Natural killer cell (primary cell): Measurements from ENCODE around the gene PTN. TPM values are rescaled to one million over a fixed set of nuclear protein-coding genes. Genes with fewer than 3 reads are reported as not detected.
"Not testable (repeated sequence)": the region's sequence is repeated elsewhere in the genome, so short reads cannot be mapped to it uniquely, and the experiment has no call there.

ENCODE experiments used
- ATAC-seq, 3 donors: fragments of 150-1000 bp in 2 of 3; fragments of 200-7000 bp in 1 of 3; cut with Tn5 transposase; 1 replicate in 1 of 3; 2 replicates in 2 of 3; pipeline ENCODE4 v1.10.0; 2021; ENCODE audit warnings: mild to moderate bottlenecking in 2 of 3, moderate library complexity in 2 of 3
- DNase-seq, 2 donors: peaks; one replicate each; pipeline versions ENCODE4 v3.0.0 to v3.0.0-alpha.2; 2013 to 2021; ENCODE audit warnings: mixed read lengths in 1 of 2
- H3K27ac ChIP-seq: one replicate; pipeline ENCODE4 v1.5.1; 2013; ENCODE audit warnings: mild to moderate bottlenecking, low read length
- H3K27me3 ChIP-seq: one replicate; pipeline ENCODE4 v1.6.1; 2013; ENCODE audit warnings: low read length; ENCODE audit not compliant: control insufficient read depth, insufficient read depth
- H3K36me3 ChIP-seq: one replicate; pipeline ENCODE4 v1.6.1; 2013; ENCODE audit warnings: low read length; ENCODE audit not compliant: control insufficient read depth, insufficient read depth
- H3K4me1 ChIP-seq: one replicate; pipeline ENCODE4 v1.6.1; 2013; ENCODE audit warnings: low read length; ENCODE audit not compliant: control insufficient read depth, insufficient read depth
- H3K4me3 ChIP-seq: one replicate; pipeline ENCODE4 v1.5.1; 2013; ENCODE audit warnings: low read length
- H3K9me3 ChIP-seq: one replicate; pipeline ENCODE4 v1.6.1; 2013; ENCODE audit warnings: low read length; ENCODE audit not compliant: control insufficient read depth, insufficient read depth
- H3K27ac Mint-ChIP-seq, 2 donors: one replicate each; pipeline ENCODE4 v1.8.0; 2022; ENCODE audit warnings: mild to moderate bottlenecking in 2 of 2, mixed read lengths in 2 of 2, moderate library complexity in 1 of 2
- H3K27me3 Mint-ChIP-seq, 2 donors: one replicate each; pipeline ENCODE4 v1.8.0; 2022; ENCODE audit warnings: low read depth in 2 of 2, mixed read lengths in 2 of 2
- H3K36me3 Mint-ChIP-seq: one replicate; pipeline ENCODE4 v1.8.0; 2022; ENCODE audit warnings: mixed read lengths
- H3K4me1 Mint-ChIP-seq, 2 donors: one replicate each; pipeline ENCODE4 v1.8.0; 2022; ENCODE audit warnings: mixed read lengths in 2 of 2
- H3K4me3 Mint-ChIP-seq: one replicate; pipeline ENCODE4 v1.8.0; 2022; ENCODE audit warnings: mild to moderate bottlenecking, moderate library complexity, mixed read lengths
- H3K9me3 Mint-ChIP-seq, 2 donors: one replicate each; pipeline ENCODE4 v1.8.0; 2022; ENCODE audit warnings: mixed read lengths in 2 of 2
- CTCF ChIP-seq: fragments of 200-600 bp; IDR thresholded peaks from one replicate; pipeline ENCODE4 v1.8.0; 2022; ENCODE audit warnings: antibody characterized with exemption
- WGBS: methylation state at CpG from one replicate; pipeline ENCODE4 v1.1.7; 2013; ENCODE audit warnings: missing lambda C conversion rate; ENCODE audit not compliant: insufficient coverage; 5-methylcytosine and 5-hydroxymethylcytosine counted together
- intact Hi-C: fragments of 100-400 bp; cut with micrococcal nuclease; formaldehyde crosslinking; loops from one replicate; pipeline ENCODE4 v1.14.2; 2022
- total RNA-seq, 4 donors: library from RNA; stranded (reverse); fragments of 120-200 nt in 1 of 4; gene quantifications; one replicate each; pipeline versions ENCODE4 v1.2.3 to v1.2.4, GENCODE V29; 2013 to 2022

PTN gene
- total RNA-seq, 3 donors from 2014 or later (not counting 1 experiment from before 2014, with no cell fraction given), result not detected

- H3K27ac ChIP-seq, result no peak overlapping the region
- no peaks in the 10 kb centered on the region for H3K4me1 ChIP-seq
- no peaks in the 10 kb centered on the region for H3K9me3 ChIP-seq
- TF ChIP-seq CTCF, result no peak
- ATAC-seq, result no peak
- H3K36me3 Mint-ChIP-seq, result no peaks in the 10 kb centered on the region
- 88% methylated on average over 5 of the region's 5 CpGs for WGBS
- H3K4me3 ChIP-seq, result no peak overlapping the region
- no peaks in the 10 kb centered on the region for H3K27me3 ChIP-seq
- H3K27ac Mint-ChIP-seq, result no peak overlapping the region
- peaks cover 15 to 20% of the 10 kb centered on the region in 2 donors for H3K9me3 Mint-ChIP-seq
- DNase-seq, result no peak
- H3K36me3 ChIP-seq, result no peaks in the 10 kb centered on the region
- H3K27me3 Mint-ChIP-seq, result no peaks in the 10 kb centered on the region
- no peaks in the 10 kb centered on the region for H3K4me1 Mint-ChIP-seq
- intact Hi-C loops, result no loop called here
- no peak overlapping the region for H3K4me3 Mint-ChIP-seq
Observed at GRCh38 chr7:137272249-137272648, 71.3 kb downstream of the PTN start.

GRCh38 chr7:137269240-137269639 is 74.3 kb downstream of the PTN start:
- Mint-ChIP-seq H3K36me3 (no peaks in the 10 kb centered on the region), H3K27ac (no peak overlapping the region), H3K9me3 (peaks cover 16 to 22% of the 10 kb centered on the region in 2 donors), H3K4me3 (no peak overlapping the region), H3K27me3 (no peaks in the 10 kb centered on the region), H3K4me1 (no peaks in the 10 kb centered on the region)
- Histone ChIP-seq H3K4me3 (no peak overlapping the region), H3K27ac (no peak overlapping the region), H3K36me3 (no peaks in the 10 kb centered on the region), H3K27me3 (no peaks in the 10 kb centered on the region), H3K4me1 (no peaks in the 10 kb centered on the region), H3K9me3 (no peaks in the 10 kb centered on the region)
- intact Hi-C loops, result no loop called here
- ATAC-seq (no peak), DNase-seq (no peak)
- TF ChIP-seq CTCF, result no peak
- 94% methylated on average over 2 of the region's 2 CpGs for WGBS

GRCh38 chr7:137268001-137268865 is 75.3 kb downstream of the PTN start:
- H3K27me3 ChIP-seq, H3K27ac ChIP-seq, H3K9me3 ChIP-seq, intact Hi-C loops, H3K27ac Mint-ChIP-seq, H3K36me3 ChIP-seq, ATAC-seq, H3K4me1 ChIP-seq, H3K27me3 Mint-ChIP-seq, H3K36me3 Mint-ChIP-seq, H3K4me3 Mint-ChIP-seq, DNase-seq, H3K4me3 ChIP-seq, H3K4me1 Mint-ChIP-seq: not testable (repeated sequence)
- 92% methylated on average over 34 of the region's 34 CpGs for WGBS
- H3K9me3 Mint-ChIP-seq, result peaks cover 12 to 18% of the 10 kb centered on the region in 2 donors

GRCh38 chr7:137266764-137267163 is 76.8 kb downstream of the PTN start:
- ATAC-seq (no peak), DNase-seq (no peak)
- intact Hi-C loops, result no loop called here
- Mint-ChIP-seq H3K4me1 (no peaks in the 10 kb centered on the region), H3K27me3 (no peaks in the 10 kb centered on the region), H3K36me3 (no peaks in the 10 kb centered on the region), H3K9me3 (peaks cover 12 to 21% of the 10 kb centered on the region in 2 donors), H3K4me3 (no peak overlapping the region), H3K27ac (no peak overlapping the region)
- WGBS, result 86% methylated on average over 3 of the region's 4 CpGs
- H3K27ac ChIP-seq, result no peak overlapping the region
- H3K27me3 ChIP-seq, result no peaks in the 10 kb centered on the region
- H3K36me3 ChIP-seq, result no peaks in the 10 kb centered on the region
- no peaks in the 10 kb centered on the region for H3K4me1 ChIP-seq
- no peak for TF ChIP-seq CTCF
- no peaks in the 10 kb centered on the region for H3K9me3 ChIP-seq
- no peak overlapping the region for H3K4me3 ChIP-seq

- 87% methylated on average over 7 of the region's 7 CpGs for WGBS
Observed at GRCh38 chr7:137265480-137265879, 78.1 kb downstream of the PTN start.

More at GRCh38 chr7:137265480-137265879, 78.1 kb downstream of the PTN start:
- H3K4me3 Mint-ChIP-seq, H3K27ac ChIP-seq, H3K4me1 ChIP-seq, H3K9me3 ChIP-seq, ATAC-seq, H3K36me3 ChIP-seq, DNase-seq, H3K27ac Mint-ChIP-seq, H3K27me3 ChIP-seq, H3K36me3 Mint-ChIP-seq, H3K4me3 ChIP-seq, intact Hi-C loops, H3K4me1 Mint-ChIP-seq, H3K27me3 Mint-ChIP-seq: not testable (repeated sequence)
- H3K9me3 Mint-ChIP-seq, result peaks cover 10 to 22% of the 10 kb centered on the region in 2 donors
